ENCODE results near the gene TMEM208. TPM values are rescaled to one million over a fixed set of nuclear protein-coding genes. Genes with fewer than 3 reads are reported as not detected.

The TMEM208 gene
- total and polyA plus RNA-seq, 2 of the 13 experiments (the other 11 are each of a cell fraction or from before 2014, with no cell fraction given): 58.8 to 72.9 TPM

- FAIRE-seq (no peak), ATAC-seq (peak; percentile 33), DNase-seq (ENCODE audit: low spot score) (no peak)
- no peak overlapping the region for H3K9ac ChIP-seq (ENCODE audit: insufficient read depth, low read depth, low read length)
- ChIA-PET POLR2A (interaction anchor here (1.9 kb wide), 1 partner anchor 12 kb away, joined by 6 read pairs; the partner anchor contains the start of gene FHOD1), CTCF (ENCODE audit: low intra/inter-chr PET ratio, low total read pairs) (no interaction called here)
- H3K27me3 ChIP-seq (ENCODE audit: control insufficient read depth in 1 of 2, insufficient read depth in 2 of 2, low read length in 2 of 2): peaks cover 0 to 10% of the 10 kb centered on the region in 2 experiments; a peak in 2 of 5 replicates
- BruUV-seq (replicated peaks): no TSS peak
- intact Hi-C loops (cut with micrococcal nuclease; ENCODE audit: unreplicated experiment): no loop called here
- H3K4me3 ChIP-seq (replicated peaks in 1 of 3; ENCODE audit: insufficient read depth in 1 of 3, low read depth in 2 of 3, low read length in 3 of 3): no peak overlapping the region
- H3K79me2 ChIP-seq (ENCODE audit: insufficient read depth, low read length): no peaks in the 10 kb centered on the region
- H3K27ac ChIP-seq (ENCODE audit: extremely low read length, insufficient read depth, low read length): no peak overlapping the region
- 25% methylated on average over 8 of the region's 11 CpGs for WGBS (ENCODE audit: low lambda C conversion rate)
- in situ Hi-C loops (cut with HindIII; ENCODE audit: extremely low pct_ligation_motif_present, low pct_unique_long_range_greater_than_20kb): no loop called here
- H3K4me1 ChIP-seq (ENCODE audit: insufficient read depth, low read length): peaks cover 12% of the 10 kb centered on the region
- no peak overlapping the region for H3K4me2 ChIP-seq (ENCODE audit: low read depth, low read length)
- H3K36me3 ChIP-seq (replicated peaks in 1 of 2; ENCODE audit: control insufficient read depth in 1 of 2, insufficient read depth in 2 of 2, low read length in 2 of 2): no peaks in the 10 kb centered on the region
- no peak overlapping the region for H2AFZ ChIP-seq (ENCODE audit: low read length)
- H4K20me1 ChIP-seq (ENCODE audit: insufficient read depth, low read length): no peaks in the 10 kb centered on the region
- H3K9me3 ChIP-seq (ENCODE audit: low read length): no peaks in the 10 kb centered on the region
- TF ChIP-seq IRX3 (CRISPR knock-in tag; IDR thresholded peaks at IDR 0.05; ENCODE audit: borderline replicate concordance, low read depth) (no peak), CBX5 (CRISPR knock-in tag; IDR thresholded peaks at IDR 0.05; ENCODE audit: borderline replicate concordance) (no peak), PRDM4 (CRISPR knock-in tag; IDR thresholded peaks at IDR 0.05; ENCODE audit: borderline replicate concordance) (no peak), ZBTB20 (CRISPR knock-in tag; IDR thresholded peaks at IDR 0.05; ENCODE audit: borderline replicate concordance, low read depth) (no peak), RCOR2 (CRISPR knock-in tag; IDR thresholded peaks at IDR 0.05) (no peak), MAFF (IDR thresholded peaks at IDR 0.05; ENCODE audit: low read depth, low read length) (peak; percentile 49; the same call in 1 of the 2 replicates)
- TF ChIP-seq, protein P1, sequence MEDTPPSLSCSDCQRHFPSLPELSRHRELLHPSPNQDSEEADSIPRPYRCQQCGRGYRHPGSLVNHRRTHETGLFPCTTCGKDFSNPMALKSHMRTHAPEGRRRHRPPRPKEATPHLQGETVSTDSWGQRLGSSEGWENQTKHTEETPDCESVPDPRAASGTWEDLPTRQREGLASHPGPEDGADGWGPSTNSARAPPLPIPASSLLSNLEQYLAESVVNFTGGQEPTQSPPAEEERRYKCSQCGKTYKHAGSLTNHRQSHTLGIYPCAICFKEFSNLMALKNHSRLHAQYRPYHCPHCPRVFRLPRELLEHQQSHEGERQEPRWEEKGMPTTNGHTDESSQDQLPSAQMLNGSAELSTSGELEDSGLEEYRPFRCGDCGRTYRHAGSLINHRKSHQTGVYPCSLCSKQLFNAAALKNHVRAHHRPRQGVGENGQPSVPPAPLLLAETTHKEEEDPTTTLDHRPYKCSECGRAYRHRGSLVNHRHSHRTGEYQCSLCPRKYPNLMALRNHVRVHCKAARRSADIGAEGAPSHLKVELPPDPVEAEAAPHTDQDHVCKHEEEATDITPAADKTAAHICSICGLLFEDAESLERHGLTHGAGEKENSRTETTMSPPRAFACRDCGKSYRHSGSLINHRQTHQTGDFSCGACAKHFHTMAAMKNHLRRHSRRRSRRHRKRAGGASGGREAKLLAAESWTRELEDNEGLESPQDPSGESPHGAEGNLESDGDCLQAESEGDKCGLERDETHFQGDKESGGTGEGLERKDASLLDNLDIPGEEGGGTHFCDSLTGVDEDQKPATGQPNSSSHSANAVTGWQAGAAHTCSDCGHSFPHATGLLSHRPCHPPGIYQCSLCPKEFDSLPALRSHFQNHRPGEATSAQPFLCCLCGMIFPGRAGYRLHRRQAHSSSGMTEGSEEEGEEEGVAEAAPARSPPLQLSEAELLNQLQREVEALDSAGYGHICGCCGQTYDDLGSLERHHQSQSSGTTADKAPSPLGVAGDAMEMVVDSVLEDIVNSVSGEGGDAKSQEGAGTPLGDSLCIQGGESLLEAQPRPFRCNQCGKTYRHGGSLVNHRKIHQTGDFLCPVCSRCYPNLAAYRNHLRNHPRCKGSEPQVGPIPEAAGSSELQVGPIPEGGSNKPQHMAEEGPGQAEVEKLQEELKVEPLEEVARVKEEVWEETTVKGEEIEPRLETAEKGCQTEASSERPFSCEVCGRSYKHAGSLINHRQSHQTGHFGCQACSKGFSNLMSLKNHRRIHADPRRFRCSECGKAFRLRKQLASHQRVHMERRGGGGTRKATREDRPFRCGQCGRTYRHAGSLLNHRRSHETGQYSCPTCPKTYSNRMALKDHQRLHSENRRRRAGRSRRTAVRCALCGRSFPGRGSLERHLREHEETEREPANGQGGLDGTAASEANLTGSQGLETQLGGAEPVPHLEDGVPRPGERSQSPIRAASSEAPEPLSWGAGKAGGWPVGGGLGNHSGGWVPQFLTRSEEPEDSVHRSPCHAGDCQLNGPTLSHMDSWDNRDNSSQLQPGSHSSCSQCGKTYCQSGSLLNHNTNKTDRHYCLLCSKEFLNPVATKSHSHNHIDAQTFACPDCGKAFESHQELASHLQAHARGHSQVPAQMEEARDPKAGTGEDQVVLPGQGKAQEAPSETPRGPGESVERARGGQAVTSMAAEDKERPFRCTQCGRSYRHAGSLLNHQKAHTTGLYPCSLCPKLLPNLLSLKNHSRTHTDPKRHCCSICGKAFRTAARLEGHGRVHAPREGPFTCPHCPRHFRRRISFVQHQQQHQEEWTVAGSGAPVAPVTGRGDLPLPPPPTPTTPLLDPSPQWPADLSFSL (CRISPR knock-in tag; IDR thresholded peaks at IDR 0.05): no peak
- TF ChIP-seq, protein P2, sequence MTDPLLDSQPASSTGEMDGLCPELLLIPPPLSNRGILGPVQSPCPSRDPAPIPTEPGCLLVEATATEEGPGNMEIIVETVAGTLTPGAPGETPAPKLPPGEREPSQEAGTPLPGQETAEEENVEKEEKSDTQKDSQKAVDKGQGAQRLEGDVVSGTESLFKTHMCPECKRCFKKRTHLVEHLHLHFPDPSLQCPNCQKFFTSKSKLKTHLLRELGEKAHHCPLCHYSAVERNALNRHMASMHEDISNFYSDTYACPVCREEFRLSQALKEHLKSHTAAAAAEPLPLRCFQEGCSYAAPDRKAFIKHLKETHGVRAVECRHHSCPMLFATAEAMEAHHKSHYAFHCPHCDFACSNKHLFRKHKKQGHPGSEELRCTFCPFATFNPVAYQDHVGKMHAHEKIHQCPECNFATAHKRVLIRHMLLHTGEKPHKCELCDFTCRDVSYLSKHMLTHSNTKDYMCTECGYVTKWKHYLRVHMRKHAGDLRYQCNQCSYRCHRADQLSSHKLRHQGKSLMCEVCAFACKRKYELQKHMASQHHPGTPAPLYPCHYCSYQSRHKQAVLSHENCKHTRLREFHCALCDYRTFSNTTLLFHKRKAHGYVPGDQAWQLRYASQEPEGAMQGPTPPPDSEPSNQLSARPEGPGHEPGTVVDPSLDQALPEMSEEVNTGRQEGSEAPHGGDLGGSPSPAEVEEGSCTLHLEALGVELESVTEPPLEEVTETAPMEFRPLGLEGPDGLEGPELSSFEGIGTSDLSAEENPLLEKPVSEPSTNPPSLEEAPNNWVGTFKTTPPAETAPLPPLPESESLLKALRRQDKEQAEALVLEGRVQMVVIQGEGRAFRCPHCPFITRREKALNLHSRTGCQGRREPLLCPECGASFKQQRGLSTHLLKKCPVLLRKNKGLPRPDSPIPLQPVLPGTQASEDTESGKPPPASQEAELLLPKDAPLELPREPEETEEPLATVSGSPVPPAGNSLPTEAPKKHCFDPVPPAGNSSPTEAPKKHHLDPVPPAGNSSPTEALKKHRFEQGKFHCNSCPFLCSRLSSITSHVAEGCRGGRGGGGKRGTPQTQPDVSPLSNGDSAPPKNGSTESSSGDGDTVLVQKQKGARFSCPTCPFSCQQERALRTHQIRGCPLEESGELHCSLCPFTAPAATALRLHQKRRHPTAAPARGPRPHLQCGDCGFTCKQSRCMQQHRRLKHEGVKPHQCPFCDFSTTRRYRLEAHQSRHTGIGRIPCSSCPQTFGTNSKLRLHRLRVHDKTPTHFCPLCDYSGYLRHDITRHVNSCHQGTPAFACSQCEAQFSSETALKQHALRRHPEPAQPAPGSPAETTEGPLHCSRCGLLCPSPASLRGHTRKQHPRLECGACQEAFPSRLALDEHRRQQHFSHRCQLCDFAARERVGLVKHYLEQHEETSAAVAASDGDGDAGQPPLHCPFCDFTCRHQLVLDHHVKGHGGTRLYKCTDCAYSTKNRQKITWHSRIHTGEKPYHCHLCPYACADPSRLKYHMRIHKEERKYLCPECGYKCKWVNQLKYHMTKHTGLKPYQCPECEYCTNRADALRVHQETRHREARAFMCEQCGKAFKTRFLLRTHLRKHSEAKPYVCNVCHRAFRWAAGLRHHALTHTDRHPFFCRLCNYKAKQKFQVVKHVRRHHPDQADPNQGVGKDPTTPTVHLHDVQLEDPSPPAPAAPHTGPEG (CRISPR knock-in tag; IDR thresholded peaks at IDR 0.05): no peak
Measured at GRCh38 chr16:67258161-67258835, 31.4 kb downstream of the TMEM208 start.

All from HepG2 (cell line).